Kidney (tissue), 14 donors: ENCODE results near the gene ALS2CL. TPM values are rescaled to one million over a fixed set of nuclear protein-coding genes. Genes with fewer than 3 reads are reported as not detected.
A peak's percentile ranks its signal among the peaks of the same experiment; 100 is the strongest.
"Not testable (repeated sequence)": the region's sequence is repeated elsewhere in the genome, so short reads cannot be mapped to it uniquely, and the experiment has no call there.

Experiments used
- DNase-seq, 5 donors: peaks; one replicate each; pipeline ENCODE4 v3.0.0-alpha.2; 2013 to 2020
- FAIRE-seq: peaks from 2 replicates; lab custom pipeline; 2012; peaks lifted over from hg19 to GRCh38; lab: Jason Lieb, UNC
- H3K27ac ChIP-seq, 2 donors: one replicate each; pipeline ENCODE4 v1.7.0; 2013; ENCODE audit warnings: low read depth in 2 of 2, low read length in 2 of 2, inconsistent platforms in 1 of 2
- H3K27me3 ChIP-seq: one replicate; pipeline ENCODE4 v1.7.1; 2013; ENCODE audit warnings: low read length, inconsistent platforms; ENCODE audit not compliant: control insufficient read depth, insufficient read depth
- H3K36me3 ChIP-seq, 3 donors: one replicate each; pipeline versions ENCODE4 v1.7.0 to v1.7.1; 2013; ENCODE audit warnings: low read length in 3 of 3, control low read depth in 1 of 3, inconsistent platforms in 1 of 3; ENCODE audit not compliant: insufficient read depth in 3 of 3, control insufficient read depth in 2 of 3
- H3K4me1 ChIP-seq, 3 donors: one replicate each; pipeline versions ENCODE4 v1.7.0 to v1.7.1; 2013; ENCODE audit warnings: low read length in 3 of 3, inconsistent platforms in 1 of 3, low read depth in 1 of 3; ENCODE audit not compliant: control insufficient read depth in 2 of 3, insufficient read depth in 2 of 3
- H3K4me3 ChIP-seq, 3 donors: one replicate each; pipeline versions ENCODE4 v1.7.0 to v1.8.1; 2013; ENCODE audit warnings: low read length in 3 of 3, control low read depth in 1 of 3, inconsistent platforms in 1 of 3
- H3K9ac ChIP-seq, 3 donors: one replicate each; pipeline versions ENCODE4 v1.7.0 to v1.7.1; 2013; ENCODE audit warnings: low read length in 3 of 3, control low read depth in 1 of 3, inconsistent platforms in 1 of 3
- H3K9me3 ChIP-seq, 3 donors: one replicate each; pipeline versions ENCODE4 v1.7.0 to v1.7.1; 2013; ENCODE audit warnings: low read length in 3 of 3, control low read depth in 1 of 3, inconsistent platforms in 1 of 3; ENCODE audit not compliant: control insufficient read depth in 2 of 3, insufficient read depth in 1 of 3
- CTCF ChIP-seq: IDR thresholded peaks from 3 replicates; pipeline ENCODE4 v1.5.1; 2012; ENCODE audit warnings: mild to moderate bottlenecking, moderate library complexity, borderline replicate concordance; ENCODE audit not compliant: insufficient read depth; ENCODE audit errors: extremely low read depth
- intact Hi-C: fragments of 100-400 bp; cut with DNase I; formaldehyde crosslinking; loops from one replicate; pipeline ENCODE4 v1.11.1; 2022
- polyA plus RNA-seq: library from polyadenylated mRNA; stranded (reverse); fragments of 350-450 nt; fragmentation: Illumina TruSeq; extraction: RNeasy Lipid Tissue Mini Kit (QIAGEN cat#74804); gene quantifications from one replicate; pipeline ENCODE4 v1.2.3, GENCODE V29; 2014; ENCODE audit warnings: low read depth, low replicate concordance; ENCODE audit not compliant: insufficient read depth
- total RNA-seq: library from RNA; stranded (reverse); fragmentation: NEBNext Ultra II Directional; extraction: Animal tissue kit (Norgen Biotek cat#: 25700); gene quantifications from one replicate; pipeline ENCODE4 v1.2.1, GENCODE V29; 2021
- donor health status: control.
- donor health status: control.
- donor health status: control.
- donor health status: control.
- donor health status: control.
- donor health status: DM: yes; HTN: yes; CAD: no.
- donor health status: Normal renal cell carcinoma (clear cell type).

Gene ALS2CL
- total and polyA plus RNA-seq, 2 donors from 2014 or later, result 43.0 to 78.9 TPM

DNA sequence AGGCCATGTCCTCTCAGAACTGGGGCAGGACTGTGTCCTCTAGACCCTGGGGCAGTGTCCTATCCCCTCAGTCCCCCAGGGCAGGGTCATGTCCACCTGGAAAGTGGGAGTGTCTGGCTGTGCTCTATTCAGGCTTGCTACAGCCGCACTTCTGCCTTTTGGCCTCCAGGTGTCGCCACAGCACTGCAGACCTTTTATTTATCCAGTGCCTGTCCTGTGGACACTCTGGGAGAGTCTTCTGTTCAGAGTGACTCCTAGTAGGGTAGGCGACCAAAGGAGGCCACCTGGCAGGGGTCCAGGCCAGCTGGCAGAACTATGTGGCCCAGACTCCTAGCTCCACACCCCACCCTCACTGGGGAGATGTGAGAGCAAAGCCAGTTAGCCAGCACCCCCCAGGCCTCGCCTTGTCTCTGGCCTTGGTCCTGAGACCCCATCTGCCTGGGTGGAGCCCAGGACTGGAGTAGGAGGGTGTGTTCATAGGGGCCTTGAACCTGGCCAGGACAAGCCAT lies 11.6 kb upstream of the ALS2CL start:
- intact Hi-C loops, result loop anchor here (5.0 kb wide), 1 partner anchor 207 kb away; no protein-coding TSS in a partner anchor
- Histone ChIP-seq H3K4me1 (peaks cover 0 to 10% (median 8%) of the 10 kb centered on the region in 3 donors), H3K9me3 (no peaks in the 10 kb centered on the region), H3K36me3 (no peaks in the 10 kb centered on the region), H3K4me3 (no peak overlapping the region), H3K27ac (no peak overlapping the region), H3K9ac (no peak overlapping the region), H3K27me3 (no peaks in the 10 kb centered on the region)
- peak; percentile 80 to 87 (median 82) for DNase-seq
- TF ChIP-seq CTCF, result peak; percentile 98
- no peak for FAIRE-seq

DNA sequence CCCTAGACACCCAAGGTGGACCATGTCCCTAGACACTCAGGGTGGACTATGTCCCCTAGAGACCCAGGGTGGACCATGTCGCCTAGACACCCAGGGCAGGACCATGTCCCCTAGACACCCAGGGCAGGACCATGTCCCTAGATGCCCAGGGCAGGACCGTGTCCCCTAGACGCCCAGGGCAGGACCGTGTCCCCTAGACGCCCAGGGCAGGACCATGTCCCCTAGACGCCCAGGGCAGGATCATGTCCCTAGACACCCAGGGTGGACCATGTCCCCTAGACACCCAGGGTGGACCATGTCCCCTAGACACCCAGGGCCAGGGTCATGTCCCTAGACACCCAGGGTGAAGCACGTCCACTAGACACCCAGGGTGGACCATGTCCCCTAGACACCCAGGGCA lies 10.9 kb upstream of the ALS2CL start:
- H3K9ac ChIP-seq, FAIRE-seq: not testable (repeated sequence)

DNA sequence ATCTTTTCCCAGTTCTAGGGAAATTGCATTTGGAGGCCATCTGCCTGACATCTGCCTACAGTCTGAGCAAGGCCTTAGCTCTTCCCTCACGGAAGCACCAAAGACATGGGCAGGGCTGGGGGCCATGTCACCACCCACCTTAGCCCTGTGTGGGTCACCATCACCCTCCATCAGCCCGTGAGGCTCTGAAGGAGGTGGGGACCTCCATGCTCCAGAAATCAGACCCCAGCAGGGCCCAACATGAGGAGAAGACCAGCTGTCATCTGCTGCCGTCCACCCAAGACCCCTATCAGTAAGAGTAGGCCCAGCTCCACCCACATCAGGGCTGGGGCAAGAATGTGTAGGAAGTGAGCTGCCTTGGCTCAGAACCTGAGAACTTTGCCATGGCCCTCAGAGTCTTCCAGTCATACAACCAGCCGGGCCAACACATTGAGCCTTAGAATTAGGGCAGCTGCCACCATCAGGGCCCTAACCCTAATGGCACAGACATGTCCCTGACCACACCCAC lies 9.6 kb upstream of the ALS2CL start:
- intact Hi-C loops, result no loop called here
- no peaks in the 10 kb centered on the region for H3K9me3 ChIP-seq
- H3K27ac ChIP-seq, result no peak overlapping the region
- H3K4me3 ChIP-seq, result no peak overlapping the region
- no peaks in the 10 kb centered on the region for H3K36me3 ChIP-seq
- H3K4me1 ChIP-seq, result peaks cover 0 to 15% (median 13%) of the 10 kb centered on the region in 3 donors
- H3K9ac ChIP-seq, result no peak overlapping the region
- TF ChIP-seq CTCF, result no peak
- DNase-seq, result peak in 1 of 5 donors; percentile 43
- no peaks in the 10 kb centered on the region for H3K27me3 ChIP-seq
- FAIRE-seq, result no peak

More for the DNA sequence above, 10.9 kb upstream of the ALS2CL start:
- H3K4me3 ChIP-seq, H3K36me3 ChIP-seq, H3K27ac ChIP-seq, H3K9me3 ChIP-seq, intact Hi-C loops, H3K27me3 ChIP-seq: not testable (repeated sequence)
- H3K4me1 ChIP-seq, result peaks cover 0 to 15% (median 13%) of the 10 kb centered on the region in 3 donors
- DNase-seq, result peak in 1 of 5 donors; percentile 65

GRCh38 chr3:46702246-46703012 lies 8.9 kb upstream of the ALS2CL start:
- Histone ChIP-seq H3K4me3 (no peak overlapping the region), H3K27ac (no peak overlapping the region), H3K9me3 (no peaks in the 10 kb centered on the region), H3K36me3 (no peaks in the 10 kb centered on the region), H3K4me1 (peaks cover 0 to 15% (median 13%) of the 10 kb centered on the region in 3 donors), H3K27me3 (no peaks in the 10 kb centered on the region), H3K9ac (no peak overlapping the region)
- intact Hi-C loops, result no loop called here
- FAIRE-seq (no peak), DNase-seq (peak in 1 of 5 donors; percentile 39)
- no peak for TF ChIP-seq CTCF
